ENCODE results near the gene ZSCAN30.

Gene ZSCAN30

GRCh38 chr18:35283923-35284794 is 5.9 kb downstream of the ZSCAN30 start:
- H3K4me3 ChIP-seq (ENCODE audit: low read depth, low read length): no peak overlapping the region
- TF ChIP-seq CTCF (IDR thresholded peaks at IDR 0.05; ENCODE audit: low read depth, low read length): no peak
- in situ Hi-C loops (cut with HindIII; ENCODE audit: low sequenced_read_pairs): no loop called here
- DNase-seq (ENCODE audit: low read depth, low spot score): no peak

- peak; percentile 74 for DNase-seq (ENCODE audit: low read depth, low spot score)
- TF ChIP-seq CTCF (IDR thresholded peaks at IDR 0.05; ENCODE audit: low read depth, low read length): no peak
- H3K4me3 ChIP-seq (ENCODE audit: low read depth, low read length): no peak overlapping the region
- in situ Hi-C loops (cut with HindIII; ENCODE audit: low sequenced_read_pairs): no loop called here
Measured at GRCh38 chr18:35282353-35282752, 7.7 kb downstream of the ZSCAN30 start.

- TF ChIP-seq CTCF (IDR thresholded peaks at IDR 0.05; ENCODE audit: low read depth, low read length): no peak
- no peak overlapping the region for H3K4me3 ChIP-seq (ENCODE audit: low read depth, low read length)
- in situ Hi-C loops (cut with HindIII; ENCODE audit: low sequenced_read_pairs): no loop called here
- no peak for DNase-seq (ENCODE audit: low read depth, low spot score)
Measured at GRCh38 chr18:35278969-35279368, 11.1 kb downstream of the ZSCAN30 start.

- DNase-seq (ENCODE audit: low read depth, low spot score): no peak
- H3K4me3 ChIP-seq (ENCODE audit: low read depth, low read length): no peak overlapping the region
- in situ Hi-C loops (cut with HindIII; ENCODE audit: low sequenced_read_pairs): no loop called here
- TF ChIP-seq CTCF (IDR thresholded peaks at IDR 0.05; ENCODE audit: low read depth, low read length): no peak
Measured at GRCh38 chr18:35278085-35278484, 11.9 kb downstream of the ZSCAN30 start.

- no peak overlapping the region for H3K4me3 ChIP-seq (ENCODE audit: low read depth, low read length)
- in situ Hi-C loops (cut with HindIII; ENCODE audit: low sequenced_read_pairs): no loop called here
- TF ChIP-seq CTCF (IDR thresholded peaks at IDR 0.05; ENCODE audit: low read depth, low read length): no peak
- DNase-seq (ENCODE audit: low read depth, low spot score): no peak
Measured at GRCh38 chr18:35277633-35278032, 12.4 kb downstream of the ZSCAN30 start.

GRCh38 chr18:35276267-35276666 is 13.8 kb downstream of the ZSCAN30 start:
- no peak overlapping the region for H3K4me3 ChIP-seq (ENCODE audit: low read depth, low read length)
- no peak for TF ChIP-seq CTCF (IDR thresholded peaks at IDR 0.05; ENCODE audit: low read depth, low read length)
- in situ Hi-C loops (cut with HindIII; ENCODE audit: low sequenced_read_pairs): no loop called here
- no peak for DNase-seq (ENCODE audit: low read depth, low spot score)

Measured in astrocyte of the spinal cord (primary cell).